Mesenchymal stem cell (in vitro differentiated cells and primary cell): ENCODE data around the gene MREG.

Experiments
- DNase-seq: peaks from one replicate; pipeline ENCODE4 v3.0.0-alpha.2; 2013
- H2AFZ ChIP-seq: one replicate; pipeline ENCODE4 v1.6.1; 2013; ENCODE audit warnings: low read depth, mild to moderate bottlenecking, control low read depth, inconsistent platforms, low read length, moderate library complexity
- H2AK5ac ChIP-seq: 2 replicates; pipeline ENCODE4 v1.6.1; 2013; ENCODE audit warnings: low read length, moderate library complexity, mild to moderate bottlenecking, inconsistent platforms; ENCODE audit not compliant: severe bottlenecking
- H2BK120ac ChIP-seq: one replicate; pipeline ENCODE4 v1.6.1; 2013; ENCODE audit warnings: low read depth, mild to moderate bottlenecking, inconsistent platforms, low read length, moderate library complexity
- H2BK12ac ChIP-seq, 2 experiments: one replicate each; pipeline ENCODE4 v1.6.1; 2013; ENCODE audit warnings: inconsistent platforms in 2 of 2, low read length in 2 of 2, mild to moderate bottlenecking in 2 of 2, moderate library complexity in 2 of 2, control low read depth in 1 of 2
- H2BK15ac ChIP-seq: one replicate; pipeline ENCODE4 v1.6.1; 2013; ENCODE audit warnings: mild to moderate bottlenecking, low read depth, inconsistent platforms; ENCODE audit not compliant: poor library complexity, severe bottlenecking
- H2BK5ac ChIP-seq: 2 replicates; pipeline ENCODE4 v1.6.1; 2013; ENCODE audit warnings: low read depth, mild to moderate bottlenecking, low read length, control low read depth, inconsistent platforms; ENCODE audit not compliant: poor library complexity, severe bottlenecking
- H3K14ac ChIP-seq, 2 experiments: one replicate each; pipeline ENCODE4 v1.6.1; 2013; ENCODE audit warnings: inconsistent platforms in 2 of 2, low read length in 2 of 2, control low read depth in 1 of 2, mild to moderate bottlenecking in 1 of 2, moderate library complexity in 1 of 2
- H3K18ac ChIP-seq, 2 experiments: one replicate each; pipeline ENCODE4 v1.6.1; 2013; ENCODE audit warnings: inconsistent platforms in 2 of 2, low read length in 2 of 2, control low read depth in 1 of 2, low read depth in 1 of 2, mild to moderate bottlenecking in 1 of 2
- H3K23ac ChIP-seq, 2 experiments: one replicate each; pipeline ENCODE4 v1.6.1; 2013; ENCODE audit warnings: inconsistent platforms in 2 of 2, low read length in 2 of 2, mild to moderate bottlenecking in 2 of 2, moderate library complexity in 2 of 2, control low read depth in 1 of 2
- H3K27ac ChIP-seq: 2 replicates; pipeline ENCODE4 v1.5.1; 2013; ENCODE audit warnings: mild to moderate bottlenecking, moderate library complexity, low read length, control low read depth, inconsistent platforms; ENCODE audit not compliant: poor library complexity, severe bottlenecking
- H3K27me3 ChIP-seq, 2 experiments: 2 replicates each; pipeline versions ENCODE4 v1.6.1 to v1.7.0; 2013; ENCODE audit warnings: low read length in 2 of 2, mild to moderate bottlenecking in 2 of 2, moderate library complexity in 2 of 2, control low read depth in 1 of 2, inconsistent platforms in 1 of 2; ENCODE audit not compliant: control insufficient read depth in 1 of 2, insufficient read depth in 1 of 2
- H3K36me3 ChIP-seq, 2 experiments: 2 replicates each; pipeline versions ENCODE4 v1.6.1 to v1.7.0; 2013; ENCODE audit warnings: low read length in 2 of 2, control low read depth in 1 of 2, inconsistent platforms in 1 of 2, low read depth in 1 of 2, mild to moderate bottlenecking in 1 of 2; ENCODE audit not compliant: insufficient read depth in 2 of 2, control insufficient read depth in 1 of 2
- H3K4ac ChIP-seq, 2 experiments: one replicate each; pipeline ENCODE4 v1.6.1; 2013; ENCODE audit warnings: inconsistent platforms in 2 of 2, low read length in 2 of 2, mild to moderate bottlenecking in 2 of 2, moderate library complexity in 2 of 2, control low read depth in 1 of 2, low read depth in 1 of 2
- H3K4me1 ChIP-seq: 2 replicates; pipeline ENCODE4 v1.6.1; 2013; ENCODE audit warnings: low read depth, low read length, control low read depth; ENCODE audit not compliant: control insufficient read depth, insufficient read depth
- H3K4me2 ChIP-seq: 2 replicates; pipeline ENCODE4 v1.6.1; 2013; ENCODE audit warnings: low read length, mild to moderate bottlenecking, inconsistent platforms; ENCODE audit not compliant: poor library complexity, severe bottlenecking
- H3K4me3 ChIP-seq, 2 experiments: 2 replicates each; pipeline versions ENCODE4 v1.5.1 to v1.7.0; 2013; ENCODE audit warnings: low read length in 2 of 2, mild to moderate bottlenecking in 2 of 2, control low read depth in 1 of 2, low read depth in 1 of 2; ENCODE audit not compliant: insufficient read depth in 1 of 2
- H3K79me1 ChIP-seq: replicated peaks from 2 replicates; pipeline ENCODE4 v1.6.1; 2013; ENCODE audit warnings: mild to moderate bottlenecking, control low read depth, low read length, inconsistent platforms; ENCODE audit not compliant: poor library complexity, severe bottlenecking
- H3K9ac ChIP-seq: 2 replicates; pipeline ENCODE4 v1.7.0; 2013; ENCODE audit warnings: mild to moderate bottlenecking, low read length, moderate library complexity
- H3K9me3 ChIP-seq: 2 replicates; pipeline ENCODE4 v1.7.0; 2013; ENCODE audit warnings: mild to moderate bottlenecking, low read length; ENCODE audit not compliant: control insufficient read depth
- H4K8ac ChIP-seq: one replicate; pipeline ENCODE4 v1.6.1; 2013; ENCODE audit warnings: inconsistent platforms, mild to moderate bottlenecking, low read length, moderate library complexity
- H4K91ac ChIP-seq: one replicate; pipeline ENCODE4 v1.6.1; 2013; ENCODE audit warnings: mild to moderate bottlenecking, low read length, inconsistent platforms
- WGBS: methylation state at CpG from one replicate; pipeline ENCODE4 v1.1.7; 2013; ENCODE audit warnings: mixed read lengths; 5-methylcytosine and 5-hydroxymethylcytosine counted together

MREG gene

DNA sequence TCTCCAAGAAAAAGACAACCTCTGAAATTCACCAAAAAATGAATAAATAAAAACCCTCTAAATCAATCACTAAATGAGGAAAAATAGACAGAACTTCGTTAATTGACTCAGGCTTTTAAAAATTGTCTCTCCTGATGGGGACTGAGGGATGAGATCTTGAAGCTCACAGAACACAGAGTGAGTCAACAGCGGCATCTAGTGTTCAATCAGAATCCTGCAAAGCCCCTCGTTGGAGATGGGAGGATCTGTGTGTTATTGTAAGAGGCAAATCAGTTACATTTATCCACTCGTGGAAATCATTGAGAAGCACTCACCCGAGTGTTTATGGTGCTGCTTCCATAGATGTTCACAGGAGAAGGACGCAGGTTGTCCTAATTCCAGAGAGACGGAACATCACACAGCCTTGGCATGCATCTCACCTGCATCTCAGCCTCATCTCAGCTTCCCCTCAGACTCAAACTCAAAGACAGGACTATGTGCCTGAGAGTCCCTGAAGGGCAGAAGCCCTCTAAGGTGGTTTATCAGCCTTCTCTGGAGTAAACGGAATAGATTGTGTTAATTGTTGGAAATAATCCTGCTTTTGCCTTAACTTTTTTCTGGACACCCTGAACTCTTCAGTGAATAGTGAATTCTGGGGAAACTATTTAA lies 82.0 kb downstream of the MREG start:
- H2BK12ac ChIP-seq = no peak overlapping the region
- H4K8ac ChIP-seq = no peak overlapping the region
- H3K27ac ChIP-seq = peak overlapping the region; percentile 74
- peak; percentile 84 for DNase-seq
- H3K27me3 ChIP-seq = no peaks in the 10 kb centered on the region
- H3K4me3 ChIP-seq = peak overlapping the region in 1 of 2 experiments; percentile 35
- under 1% methylated on average over 8 of the region's 8 CpGs for WGBS
- no peak overlapping the region for H4K91ac ChIP-seq
- no peaks in the 10 kb centered on the region for H3K79me1 ChIP-seq
- no peak overlapping the region for H3K23ac ChIP-seq
- peaks cover 7% of the 10 kb centered on the region for H3K4me1 ChIP-seq
- peak overlapping the region; percentile 77 for H3K9ac ChIP-seq
- no peak overlapping the region for H2AK5ac ChIP-seq
- no peaks in the 10 kb centered on the region for H3K36me3 ChIP-seq
- no peaks in the 10 kb centered on the region for H3K9me3 ChIP-seq
- H2BK5ac ChIP-seq = no peak overlapping the region
- H2AFZ ChIP-seq = no peak overlapping the region
- H2BK15ac ChIP-seq = no peak overlapping the region
- H3K4me2 ChIP-seq = no peak overlapping the region
- no peak overlapping the region for H3K18ac ChIP-seq
- no peak overlapping the region for H3K14ac ChIP-seq
- no peak overlapping the region for H3K4ac ChIP-seq
- no peak overlapping the region for H2BK120ac ChIP-seq

DNA sequence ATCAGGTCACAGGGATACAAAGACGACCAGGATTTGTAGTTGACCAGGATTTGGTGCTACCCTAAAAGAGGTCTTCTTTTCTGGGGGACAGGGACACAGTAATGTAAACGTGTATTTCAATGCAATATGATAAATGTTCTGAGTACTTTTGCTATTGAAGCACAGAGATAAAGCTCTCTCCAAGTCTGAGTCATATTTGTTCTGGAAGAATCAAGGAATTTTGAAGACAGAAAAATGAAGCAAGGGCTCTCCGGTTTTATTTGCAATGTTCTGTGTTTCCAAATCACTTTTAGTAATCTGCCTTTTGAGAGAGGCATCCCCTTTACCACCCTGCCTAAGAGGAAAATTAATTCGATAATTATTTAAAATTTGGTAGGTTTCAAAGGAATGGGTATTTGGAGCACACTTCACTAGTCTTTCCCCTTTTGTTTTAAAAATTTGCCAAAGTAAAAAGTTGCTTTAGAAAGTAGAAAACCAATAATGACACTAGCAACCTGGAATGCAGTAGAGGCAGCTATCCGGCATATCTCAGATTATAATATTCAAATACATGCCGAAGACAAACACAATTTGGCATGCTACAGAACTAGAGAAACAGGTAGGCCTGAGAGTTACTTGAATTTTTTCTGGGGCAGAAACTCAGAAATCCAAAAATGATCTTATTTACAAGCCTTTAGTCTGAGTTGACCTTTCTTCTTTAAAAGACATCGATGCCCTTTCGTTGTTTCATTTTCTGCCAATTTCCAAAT lies 82.7 kb downstream of the MREG start:
- 51% methylated on average over 7 of the region's 8 CpGs for WGBS
- Histone ChIP-seq H3K27me3 (no peaks in the 10 kb centered on the region), H3K4me3 (peak overlapping the region in 1 of 2 experiments; percentile 35)

DNA sequence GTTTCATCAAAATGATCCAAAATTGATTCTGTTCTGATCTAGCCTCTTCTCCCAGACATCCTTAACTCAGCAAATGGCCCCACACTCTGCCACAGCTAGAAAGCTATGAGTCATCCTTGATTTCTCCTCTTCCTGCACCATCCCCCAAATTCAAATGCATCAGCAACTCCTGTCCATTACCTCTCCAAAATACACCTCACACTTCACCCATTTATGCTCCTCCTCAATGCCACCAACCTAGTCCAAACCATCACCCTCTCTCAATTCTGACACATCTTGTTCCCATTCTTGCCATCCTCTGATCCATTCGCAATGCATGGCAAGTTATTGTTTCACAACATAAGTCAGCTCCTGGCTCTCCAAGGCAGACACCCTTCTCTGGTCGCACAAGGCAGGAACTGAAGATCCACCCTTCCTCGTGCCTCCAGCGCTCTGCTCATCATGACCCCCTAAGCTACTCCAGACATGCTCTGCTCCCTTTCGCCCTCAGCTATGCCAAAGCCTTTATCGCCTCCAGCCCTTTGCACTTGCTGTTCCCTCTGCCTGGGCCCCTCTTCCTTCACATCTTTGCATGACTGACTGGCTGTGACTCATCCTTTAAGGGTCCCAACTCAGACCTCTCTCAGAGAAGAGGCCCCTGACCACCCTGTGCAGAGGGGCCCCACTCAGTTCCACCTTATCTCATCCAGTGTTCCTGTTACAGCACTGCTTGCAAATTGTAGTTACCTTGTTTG lies 83.6 kb downstream of the MREG start:
- Histone ChIP-seq H3K27ac (peak overlapping the region; percentile 74), H3K9me3 (no peaks in the 10 kb centered on the region), H4K8ac (peak overlapping the region; percentile 76), H3K4me3 (no peak overlapping the region), H3K23ac (no peak overlapping the region), H3K27me3 (no peaks in the 10 kb centered on the region), H2BK12ac (peak overlapping the region; percentile 2 to 76), H3K79me1 (no peaks in the 10 kb centered on the region), H2BK120ac (no peak overlapping the region), H3K4me1 (peaks cover 7% of the 10 kb centered on the region), H4K91ac (peak overlapping the region; percentile 66), H2AK5ac (peak overlapping the region; percentile 76), H3K18ac (peak overlapping the region; percentile 67 to 72), H3K4ac (peak overlapping the region in 1 of 2 experiments; percentile 57), H2AFZ (no peak overlapping the region), H3K14ac (no peak overlapping the region), H3K4me2 (no peak overlapping the region), H2BK5ac (no peak overlapping the region), H2BK15ac (peak overlapping the region; percentile 86), H3K36me3 (no peaks in the 10 kb centered on the region), H3K9ac (peak overlapping the region; percentile 77)
- WGBS = 56% methylated on average over 6 of the region's 6 CpGs
- peak; percentile 49 for DNase-seq

More for the DNA sequence above, 82.7 kb downstream of the MREG start:
- H3K14ac ChIP-seq = no peak overlapping the region
- peaks cover 7% of the 10 kb centered on the region for H3K4me1 ChIP-seq
- H2BK12ac ChIP-seq = no peak overlapping the region
- no peak overlapping the region for H3K18ac ChIP-seq
- H3K27ac ChIP-seq = peak overlapping the region; percentile 74
- no peak overlapping the region for H2AK5ac ChIP-seq
- no peak overlapping the region for H2BK15ac ChIP-seq
- H2BK5ac ChIP-seq = no peak overlapping the region
- H3K79me1 ChIP-seq = no peaks in the 10 kb centered on the region
- no peak overlapping the region for H2BK120ac ChIP-seq
- no peak overlapping the region for H4K91ac ChIP-seq
- H3K9me3 ChIP-seq = no peaks in the 10 kb centered on the region
- no peaks in the 10 kb centered on the region for H3K36me3 ChIP-seq
- no peak overlapping the region for H3K4ac ChIP-seq
- no peak overlapping the region for H4K8ac ChIP-seq
- DNase-seq = peak; percentile 49
- peak overlapping the region; percentile 77 for H3K9ac ChIP-seq
- H3K4me2 ChIP-seq = no peak overlapping the region
- H3K23ac ChIP-seq = no peak overlapping the region
- H2AFZ ChIP-seq = no peak overlapping the region

DNA sequence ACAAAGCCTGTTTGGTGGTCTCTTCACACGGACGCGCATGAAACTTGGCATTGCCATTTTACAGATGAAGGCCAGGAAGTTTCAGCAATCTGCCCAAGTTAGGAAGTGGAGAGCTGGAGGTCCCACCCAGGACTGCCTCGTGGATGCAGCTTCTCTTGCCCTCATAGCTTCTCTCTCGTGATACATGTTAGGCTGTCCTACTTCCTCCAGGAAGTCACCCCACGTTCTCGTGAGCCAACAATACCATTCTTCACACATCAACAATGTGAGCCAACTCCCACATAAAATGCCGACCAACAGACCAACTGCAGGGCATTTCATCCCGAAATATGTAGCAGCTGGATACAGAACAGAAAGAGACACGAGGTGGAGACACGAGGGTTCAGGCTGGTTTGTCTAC lies 85.3 kb downstream of the MREG start:
- DNase-seq = no peak
- Histone ChIP-seq H3K18ac (peak overlapping the region in 1 of 2 experiments; percentile 1), H4K91ac (peak overlapping the region; percentile 83), H4K8ac (peak overlapping the region; percentile 37), H3K4ac (no peak overlapping the region), H2BK5ac (no peak overlapping the region), H3K4me1 (peaks cover 7% of the 10 kb centered on the region), H3K27me3 (no peaks in the 10 kb centered on the region), H2BK12ac (no peak overlapping the region), H2BK120ac (peak overlapping the region; percentile 49), H3K4me2 (no peak overlapping the region), H3K9me3 (no peaks in the 10 kb centered on the region), H3K23ac (peak overlapping the region in 1 of 2 experiments; percentile 34), H3K4me3 (no peak overlapping the region), H2BK15ac (peak overlapping the region; percentile 52), H3K9ac (no peak overlapping the region), H3K79me1 (no peaks in the 10 kb centered on the region), H3K14ac (no peak overlapping the region), H3K27ac (no peak overlapping the region), H2AFZ (no peak overlapping the region), H3K36me3 (no peaks in the 10 kb centered on the region), H2AK5ac (peak overlapping the region; percentile 57)
- WGBS = 94% methylated on average over 11 of the region's 11 CpGs
